ENCODE measurements around the gene TK2. TPM values are rescaled to one million over a fixed set of nuclear protein-coding genes. Genes with fewer than 3 reads are reported as not detected.

Gene TK2
- 14.7 and 21.4 TPM in 2 replicates for total RNA-seq

GRCh38 chr16:66549284-66550131 lies at the start of gene TK2:
Gene TK2, minus strand, starts transcription at chr16:66550122. Its CDS starts 61 bp downstream, at chr16:66550061.

DNA sequence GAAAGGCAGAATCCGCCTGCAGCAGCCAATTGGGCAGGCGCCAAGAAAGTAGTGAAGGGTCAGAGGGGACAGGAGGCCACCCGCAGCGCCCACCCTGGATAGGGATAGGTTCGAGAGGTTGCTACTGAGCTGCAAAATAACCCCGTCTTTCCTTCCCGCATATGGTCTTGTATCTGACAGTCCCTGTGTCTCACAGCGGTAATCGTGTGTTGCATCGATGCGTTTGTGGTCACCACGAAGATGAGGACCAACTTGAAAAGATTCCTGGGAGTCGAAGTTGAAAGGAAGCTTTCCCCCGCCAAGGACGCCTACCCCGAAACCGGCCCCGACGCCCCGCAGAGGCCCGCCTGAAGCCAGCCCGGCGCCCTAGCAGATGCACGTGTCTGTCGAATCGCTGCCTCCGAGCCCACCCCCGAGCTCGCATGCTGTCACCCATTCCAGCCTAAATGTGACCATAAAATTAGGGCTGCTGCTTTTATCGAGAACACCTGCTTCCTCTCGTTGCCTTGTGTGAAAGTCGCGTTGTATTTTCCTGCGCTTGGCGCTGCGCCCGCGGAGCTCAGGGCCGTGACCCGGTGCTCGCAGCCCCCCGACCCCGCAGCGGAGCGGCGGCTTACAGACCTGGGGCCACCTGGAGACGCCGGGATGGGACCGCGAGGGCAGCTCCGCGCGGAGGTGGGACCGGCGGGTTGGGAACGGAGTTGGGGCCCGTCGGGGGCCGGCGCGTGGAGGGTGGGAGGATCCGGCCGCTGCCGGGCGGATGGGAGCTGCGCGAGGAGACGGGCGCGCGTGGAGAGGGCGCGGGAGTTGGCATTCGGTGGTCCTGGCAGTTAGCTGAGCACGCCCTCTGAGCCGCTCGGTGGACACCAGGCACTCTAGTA lies 29.0 kb upstream of the TK2 start, which contains the start of gene CMTM2:
CMTM2 (plus strand) TSS at position 813 of the 881 bp plus-strand sequence. CDS start 145 bp downstream, outside the sequence.

DNA sequence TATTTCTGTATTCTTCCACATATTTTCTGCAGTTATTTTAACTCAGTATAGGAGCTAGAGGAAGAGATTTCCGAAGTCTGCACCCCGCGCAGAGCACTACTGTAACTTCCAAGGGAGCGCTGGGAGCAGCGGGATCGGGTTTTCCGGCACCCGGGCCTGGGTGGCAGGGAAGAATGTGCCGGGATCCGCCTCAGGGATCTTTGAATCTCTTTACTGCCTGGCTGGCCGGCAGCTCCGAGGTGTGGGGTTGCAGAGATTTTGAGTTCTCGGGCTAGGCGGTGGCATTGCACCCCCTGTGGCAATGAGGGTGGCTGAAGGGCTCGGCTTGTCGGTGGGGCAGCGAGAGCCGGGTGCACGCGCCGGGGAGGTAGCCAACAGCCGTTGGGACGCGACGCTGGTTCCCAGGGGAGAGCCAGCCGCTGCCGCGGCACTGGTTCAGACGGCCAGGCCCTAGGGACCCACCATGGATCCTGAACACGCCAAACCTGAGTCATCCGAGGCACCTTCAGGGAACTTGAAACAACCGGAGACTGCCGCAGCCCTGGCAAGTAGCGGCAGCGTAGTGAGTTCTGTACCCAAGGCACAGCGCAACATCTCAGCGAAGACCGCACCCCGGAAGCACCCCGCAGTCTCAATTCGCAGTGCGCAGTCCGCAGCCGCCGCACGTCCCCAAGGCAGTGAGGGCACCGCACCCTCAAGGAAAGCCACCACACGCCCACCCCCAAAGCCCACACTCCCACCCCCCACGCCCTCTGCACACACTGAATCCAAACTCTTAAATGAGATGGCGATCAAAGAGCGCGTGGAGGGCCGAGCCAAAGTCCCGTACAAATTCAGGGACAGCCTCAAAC lies 16.4 kb upstream of the TK2 start, which contains the start of gene CMTM1:
CMTM1 (plus strand) TSS at position 389 of the 851 bp plus-strand sequence; CDS start at position 464, 75 bp downstream.

DNA sequence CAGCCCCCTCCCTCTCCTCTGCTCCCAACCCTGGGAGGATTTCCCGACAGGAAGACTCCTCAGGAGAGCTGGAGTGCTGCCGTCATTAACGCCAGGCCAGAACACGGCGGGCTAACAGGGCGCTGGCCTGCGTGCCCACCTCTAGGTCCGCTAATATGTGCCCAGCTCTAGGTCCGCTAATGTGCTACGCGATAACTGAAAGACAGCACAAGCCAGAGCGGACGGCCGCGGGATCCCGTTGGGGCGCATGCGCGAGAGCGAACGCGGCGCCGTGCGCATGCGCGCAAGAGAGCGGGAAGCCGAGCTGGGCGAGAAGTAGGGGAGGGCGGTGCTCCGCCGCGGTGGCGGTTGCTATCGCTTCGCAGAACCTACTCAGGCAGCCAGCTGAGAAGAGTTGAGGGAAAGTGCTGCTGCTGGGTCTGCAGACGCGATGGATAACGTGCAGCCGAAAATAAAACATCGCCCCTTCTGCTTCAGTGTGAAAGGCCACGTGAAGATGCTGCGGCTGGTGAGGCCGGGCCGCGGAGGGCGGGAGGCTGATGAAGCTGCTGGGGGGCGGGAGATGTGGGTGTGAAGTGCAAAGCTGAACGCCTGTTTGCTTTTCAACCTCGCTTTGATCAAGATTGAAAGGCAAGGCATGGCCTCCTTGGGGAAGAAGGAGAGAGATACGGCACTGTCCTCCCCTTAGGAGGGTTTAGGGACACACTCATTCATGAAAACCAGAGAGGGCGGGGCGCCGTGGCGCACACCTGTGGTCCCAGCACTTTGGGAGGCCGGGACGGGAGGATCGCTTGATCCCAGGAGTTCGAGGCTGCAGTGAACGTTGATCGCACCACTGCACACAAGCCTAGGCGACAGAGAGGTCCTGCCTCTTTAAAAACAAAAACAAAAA lies 2.6 kb upstream of the TK2 start, which contains the start of gene CKLF:
CKLF (plus strand) TSS at position 291 of the 892 bp plus-strand sequence; CDS start at position 431, 140 bp downstream.

Other genes with a start within 250 kb of the TK2 start
- 0.43 and 0.48 TPM in 2 replicates for gene CDH5, start 183.4 kb downstream of the TK2 start, total RNA-seq
- gene BEAN1, start 122.8 kb downstream of the TK2 start, total RNA-seq, result 0.96 TPM in 1 of 2 replicates, not detected in the other
- 16.4 and 72.1 TPM in 2 replicates for gene CKLF, start 2.5 kb upstream of the TK2 start, total RNA-seq
- gene CMTM1, start 16.3 kb upstream of the TK2 start, total RNA-seq, result 1.7 TPM in 1 of 2 replicates, not detected in the other
- not detected in 2 replicates for gene CMTM2, start 29.3 kb upstream of the TK2 start, total RNA-seq
- gene CMTM3, start 54.6 kb upstream of the TK2 start, total RNA-seq, result 0.43 and 15.9 TPM in 2 replicates
- gene CMTM4, start 146.6 kb upstream of the TK2 start, total RNA-seq, result 48.0 and 92.3 TPM in 2 replicates
- gene DYNC1LI2, start 201.5 kb upstream of the TK2 start, total RNA-seq, result 101 and 125 TPM in 2 replicates

Data from tracheal epithelial cell (primary cell).